A673 (cell line): ENCODE results near the gene NDOR1. TPM values are rescaled to one million over a fixed set of nuclear protein-coding genes. Genes with fewer than 3 reads are reported as not detected.

Experiments used
- BruUV-seq: library from RNA; stranded (reverse); fragments of 400-500 nt; replicated peaks from 2 replicates; lab custom pipeline; 2021; lab: Mats Ljungman, UMichigan
- CTCF ChIA-PET: fragments of 300-600 bp; sonication (Branson Sonifier 250); formaldehyde crosslinking; loops from one replicate; lab custom pipeline; 2022; ENCODE audit warnings: antibody characterized with exemption; lab: Charles Lee
- POLR2A ChIA-PET: fragments of 300-600 bp; sonication (Branson Sonifier 250); formaldehyde crosslinking; loops from one replicate; lab custom pipeline; 2022; ENCODE audit warnings: antibody characterized with exemption; ENCODE audit not compliant: low non-redundant PET; lab: Charles Lee
- DNase-seq: peaks from one replicate; pipeline ENCODE4 v3.0.0-alpha.2; 2015; ENCODE audit warnings: low spot score
- H3K27ac ChIP-seq: fragments of 200-600 bp; sonication (generic); 2 replicates; pipeline ENCODE4 v1.5.1; 2016; ENCODE audit warnings: mixed run types, low read depth, mild to moderate bottlenecking, mixed read lengths, antibody characterized with exemption, low read length; ENCODE audit not compliant: poor library complexity, severe bottlenecking
- H3K27me3 ChIP-seq: fragments of 200-600 bp; sonication (generic); replicated peaks from 2 replicates; pipeline ENCODE4 v1.6.1; 2017; ENCODE audit warnings: mixed run types, low read depth, mild to moderate bottlenecking, mixed read lengths, antibody characterized with exemption, low read length; ENCODE audit not compliant: insufficient read depth, poor library complexity
- H3K36me3 ChIP-seq: fragments of 200-600 bp; sonication (generic); 2 replicates; pipeline ENCODE4 v1.6.1; 2016; ENCODE audit warnings: mixed run types, mild to moderate bottlenecking, mixed read lengths, antibody characterized with exemption, low read length; ENCODE audit not compliant: insufficient read depth, poor library complexity, severe bottlenecking
- H3K4me1 ChIP-seq: fragments of 200-600 bp; sonication (generic); 2 replicates; pipeline ENCODE4 v1.6.1; 2017; ENCODE audit warnings: mixed run types, mild to moderate bottlenecking, mixed read lengths, antibody characterized with exemption, low read length; ENCODE audit not compliant: insufficient read depth, poor library complexity, severe bottlenecking
- H3K4me3 ChIP-seq: fragments of 200-600 bp; sonication (generic); 2 replicates; pipeline ENCODE4 v1.5.1; 2016; ENCODE audit warnings: low read depth, mixed run types, mild to moderate bottlenecking, mixed read lengths, low read length; ENCODE audit not compliant: poor library complexity, severe bottlenecking
- H3K9me3 ChIP-seq: fragments of 200-600 bp; sonication (generic); 2 replicates; pipeline ENCODE4 v1.6.1; 2016; ENCODE audit warnings: mixed run types, low read depth, mild to moderate bottlenecking, mixed read lengths, antibody characterized with exemption, low read length; ENCODE audit not compliant: poor library complexity, severe bottlenecking
- CTCF ChIP-seq: fragments of 300-800, 200-600 bp; sonication (generic); conservative IDR thresholded peaks from 2 replicates; pipeline ENCODE4 v1.5.1; 2017; ENCODE audit warnings: low read depth, mild to moderate bottlenecking, antibody characterized with exemption, low read length, moderate library complexity, mixed read lengths
- EZH2 ChIP-seq: fragments of 200-600 bp; sonication (generic); IDR thresholded peaks from 2 replicates; pipeline ENCODE4 v1.6.1; 2017; ENCODE audit warnings: borderline replicate concordance, low read depth, mild to moderate bottlenecking, mixed read lengths, antibody characterized with exemption, low read length; ENCODE audit not compliant: poor library complexity, severe bottlenecking
- intact Hi-C: fragments of 100-400 bp; cut with micrococcal nuclease; formaldehyde crosslinking; loops from one replicate; pipeline ENCODE4 v1.10.0; 2022; ENCODE audit not compliant: unreplicated experiment
- total RNA-seq: library from RNA; stranded (reverse); gene quantifications from 2 replicates; pipeline ENCODE4 v1.2.3, GENCODE V29; 2021

NDOR1 gene
- total RNA-seq, 1 experiment from 2014 or later = 40.2 TPM

GRCh38 chr9:137236238-137236935 is 30.9 kb downstream of the NDOR1 start:
- ChIA-PET POLR2A (interaction anchor here (0.6 kb wide), 3 partner anchors 9 to 207 kb away, joined by 3 to 7 read pairs (median 7); no protein-coding TSS in a partner anchor), CTCF (interaction anchor here (0.5 to 1.1 kb wide), 27 partner anchors 9 to 446 kb away, joined by 3 to 22 read pairs (median 4); partner anchors contain the start of genes ANAPC2, MAN1B1, NELFB and NPDC1)
- H3K4me3 ChIP-seq = peak overlapping the region; percentile 16
- H3K4me1 ChIP-seq = peaks cover 17% of the 10 kb centered on the region
- peak overlapping the region; percentile 62 for H3K27ac ChIP-seq
- no peaks in the 10 kb centered on the region for H3K36me3 ChIP-seq
- H3K27me3 ChIP-seq = no peaks in the 10 kb centered on the region
- intact Hi-C loops = loop anchor here (5.0 kb wide), 1 partner anchor 189 kb away; the partner anchor contains the start of gene NPDC1
- DNase-seq = peak; percentile 94
- BruUV-seq = no TSS peak
- peak; percentile 99 for TF ChIP-seq CTCF
- TF ChIP-seq EZH2 = no peak
- no peaks in the 10 kb centered on the region for H3K9me3 ChIP-seq

GRCh38 chr9:137236936-137237421 is 31.5 kb downstream of the NDOR1 start:
- DNase-seq = no peak
- POLR2A ChIA-PET = interaction anchor here (0.6 kb wide), 3 partner anchors 8 to 207 kb away, joined by 3 to 7 read pairs (median 7); no protein-coding TSS in a partner anchor
- TF ChIP-seq EZH2 = no peak
- TF ChIP-seq CTCF = no peak
- intact Hi-C loops = loop anchor here (5.0 kb wide), 1 partner anchor 190 kb away; the partner anchor contains the start of gene NPDC1
- Histone ChIP-seq H3K4me1 (peaks cover 17% of the 10 kb centered on the region), H3K9me3 (no peaks in the 10 kb centered on the region), H3K36me3 (peaks cover 4% of the 10 kb centered on the region), H3K27ac (peak overlapping the region; percentile 62), H3K4me3 (peak overlapping the region; percentile 16), H3K27me3 (no peaks in the 10 kb centered on the region)
- BruUV-seq = no TSS peak
- CTCF ChIA-PET = interaction anchor here (0.5 to 1.1 kb wide), 27 partner anchors 10 to 446 kb away, joined by 3 to 22 read pairs (median 4); partner anchors contain the start of genes ANAPC2, MAN1B1, NELFB and NPDC1

DNA sequence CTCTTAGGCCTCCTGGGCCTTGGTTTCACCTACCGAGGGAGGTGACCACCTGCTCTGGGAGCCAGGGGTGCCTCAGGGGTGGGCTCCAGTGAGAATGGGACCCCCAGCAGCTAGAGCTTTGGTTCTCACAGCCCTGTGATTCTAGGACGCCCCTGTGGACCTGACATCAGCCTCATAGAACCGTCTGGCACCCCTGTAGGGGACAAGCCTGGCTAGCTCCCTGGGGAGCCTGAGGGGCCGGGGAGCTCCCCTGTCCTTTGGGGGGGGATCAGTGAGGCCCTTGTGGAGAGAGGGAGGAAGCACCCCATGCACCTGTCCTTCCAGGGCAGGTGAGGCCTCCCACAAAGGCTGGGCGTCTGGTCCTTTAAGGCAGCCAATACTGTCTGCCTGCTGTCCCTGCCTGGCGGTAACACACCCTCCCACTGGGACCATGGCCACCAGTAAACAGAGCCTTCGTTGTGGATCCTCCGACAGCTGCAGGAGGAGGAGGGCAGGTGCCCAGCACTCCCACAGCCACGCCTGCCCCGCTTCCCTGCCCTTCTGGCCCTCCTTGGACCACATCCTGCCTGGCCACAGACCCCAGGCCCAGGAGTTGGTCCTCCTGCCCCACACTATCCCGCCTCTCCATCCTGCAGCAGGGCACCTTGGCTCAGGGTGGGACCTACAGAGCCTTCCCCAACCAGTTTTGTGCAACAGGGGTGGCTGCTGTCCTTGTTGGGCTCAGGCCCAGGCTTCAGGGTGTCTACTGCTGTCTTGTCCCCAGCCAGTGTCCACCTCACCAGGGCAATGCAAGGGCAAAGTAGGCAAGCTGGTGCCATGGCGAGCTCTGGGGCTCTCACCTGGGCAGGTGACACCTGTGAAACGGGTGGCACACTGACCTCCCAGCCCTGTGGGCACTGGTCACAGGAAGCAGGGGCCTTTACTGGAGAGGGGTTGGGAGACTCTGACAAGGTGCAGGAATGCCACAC is 32.5 kb downstream of the NDOR1 start:
- BruUV-seq = no TSS peak

More for the DNA sequence above, 32.5 kb downstream of the NDOR1 start:
- peaks cover 15% of the 10 kb centered on the region for H3K36me3 ChIP-seq
- DNase-seq = no peak
- TF ChIP-seq CTCF = no peak
- TF ChIP-seq EZH2 = no peak
- ChIA-PET CTCF (interaction anchor here (0.6 kb wide), 1 partner anchor 367 kb away, joined by 3 read pairs; no protein-coding TSS in a partner anchor), POLR2A (no interaction called here)
- H3K4me1 ChIP-seq = peaks cover 27% of the 10 kb centered on the region
- H3K4me3 ChIP-seq = no peak overlapping the region
- no peaks in the 10 kb centered on the region for H3K9me3 ChIP-seq
- no peaks in the 10 kb centered on the region for H3K27me3 ChIP-seq
- intact Hi-C loops = loop anchor here (5.0 kb wide), 1 partner anchor 191 kb away; the partner anchor contains the start of gene NPDC1
- peak overlapping the region; percentile 62 for H3K27ac ChIP-seq
